AG09309 (cell line): ENCODE measurements around the gene CELA3B.
"Not testable (repeated sequence)": the region's sequence is repeated elsewhere in the genome, so short reads cannot be mapped to it uniquely, and the experiment has no call there.

Experiments used
- DNase-seq: peaks from one replicate; pipeline ENCODE4 v3.0.0-alpha.2; 2010; ENCODE audit warnings: low read depth
- H3K4me3 ChIP-seq: 2 replicates; pipeline ENCODE4 v1.5.1; 2011; ENCODE audit warnings: mild to moderate bottlenecking, low read depth, low read length, moderate library complexity; ENCODE audit not compliant: control insufficient read depth
- TF ChIP-seq, protein P1 (sequence below): IDR thresholded peaks from 2 replicates; pipeline ENCODE4 v1.5.1; 2011; ENCODE audit warnings: mild to moderate bottlenecking, low read depth, low read length, inconsistent platforms; ENCODE audit not compliant: insufficient read depth, control insufficient read depth; ENCODE audit errors: missing control alignments

Gene CELA3B

DNA sequence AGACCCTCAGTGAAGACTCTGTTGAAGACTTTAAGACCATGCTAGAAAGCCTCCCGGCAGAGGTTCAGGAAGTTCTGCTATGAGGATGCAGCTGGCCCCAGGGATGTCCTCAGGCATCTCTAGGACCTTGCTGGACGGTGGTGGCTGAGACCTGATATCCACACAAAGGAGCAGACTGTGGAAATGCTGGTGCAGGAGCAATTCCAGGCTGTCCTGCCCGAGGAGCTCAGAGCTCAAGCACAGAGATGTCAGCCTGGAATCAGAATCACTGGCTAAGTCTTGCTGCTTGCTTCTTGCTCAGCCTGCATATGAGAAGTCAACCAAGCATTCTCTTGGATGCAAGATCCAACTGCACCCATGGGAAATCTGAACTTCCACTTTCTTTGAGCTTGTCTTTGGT lies 53.7 kb downstream of the CELA3B start:
- no peak for DNase-seq
- TF ChIP-seq, protein P1, sequence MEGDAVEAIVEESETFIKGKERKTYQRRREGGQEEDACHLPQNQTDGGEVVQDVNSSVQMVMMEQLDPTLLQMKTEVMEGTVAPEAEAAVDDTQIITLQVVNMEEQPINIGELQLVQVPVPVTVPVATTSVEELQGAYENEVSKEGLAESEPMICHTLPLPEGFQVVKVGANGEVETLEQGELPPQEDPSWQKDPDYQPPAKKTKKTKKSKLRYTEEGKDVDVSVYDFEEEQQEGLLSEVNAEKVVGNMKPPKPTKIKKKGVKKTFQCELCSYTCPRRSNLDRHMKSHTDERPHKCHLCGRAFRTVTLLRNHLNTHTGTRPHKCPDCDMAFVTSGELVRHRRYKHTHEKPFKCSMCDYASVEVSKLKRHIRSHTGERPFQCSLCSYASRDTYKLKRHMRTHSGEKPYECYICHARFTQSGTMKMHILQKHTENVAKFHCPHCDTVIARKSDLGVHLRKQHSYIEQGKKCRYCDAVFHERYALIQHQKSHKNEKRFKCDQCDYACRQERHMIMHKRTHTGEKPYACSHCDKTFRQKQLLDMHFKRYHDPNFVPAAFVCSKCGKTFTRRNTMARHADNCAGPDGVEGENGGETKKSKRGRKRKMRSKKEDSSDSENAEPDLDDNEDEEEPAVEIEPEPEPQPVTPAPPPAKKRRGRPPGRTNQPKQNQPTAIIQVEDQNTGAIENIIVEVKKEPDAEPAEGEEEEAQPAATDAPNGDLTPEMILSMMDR, result no peak
- no peak overlapping the region for H3K4me3 ChIP-seq

DNA sequence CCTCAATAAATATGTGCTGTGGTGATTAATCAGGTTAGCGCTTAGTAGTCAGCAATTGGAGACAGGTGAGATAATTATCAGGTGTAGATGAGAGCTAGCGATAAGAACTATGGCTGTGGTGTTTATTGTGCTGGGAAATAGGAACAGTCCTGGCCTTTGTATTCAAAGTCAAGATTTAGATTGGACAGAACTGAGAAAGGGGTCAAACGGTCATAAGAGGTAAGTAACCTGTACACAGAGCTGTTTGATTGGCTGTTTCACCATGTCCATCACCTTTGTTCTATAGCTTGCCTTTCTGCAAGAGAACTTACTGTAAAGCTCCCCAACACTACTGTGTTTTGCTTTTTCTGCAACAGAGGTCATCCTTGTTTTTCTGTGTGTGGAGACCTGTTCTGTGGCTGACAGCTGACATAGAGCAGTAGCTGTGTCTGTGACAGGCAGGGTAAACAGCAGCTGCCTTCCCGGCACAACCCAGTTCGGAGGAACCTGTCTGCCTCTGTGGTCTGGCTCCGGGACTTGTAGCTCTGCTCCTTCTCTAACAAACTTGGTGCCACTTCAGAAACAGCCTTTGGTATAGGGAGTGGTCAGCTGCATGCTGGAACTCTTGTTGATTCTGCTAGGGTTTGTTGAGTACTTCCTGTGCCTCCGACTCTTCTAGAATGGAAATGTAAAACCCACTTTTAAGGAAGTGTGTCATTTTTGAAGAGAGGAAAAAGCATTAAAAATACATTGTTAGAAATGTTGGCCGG lies 54.6 kb downstream of the CELA3B start:
- no peak for DNase-seq

DNA sequence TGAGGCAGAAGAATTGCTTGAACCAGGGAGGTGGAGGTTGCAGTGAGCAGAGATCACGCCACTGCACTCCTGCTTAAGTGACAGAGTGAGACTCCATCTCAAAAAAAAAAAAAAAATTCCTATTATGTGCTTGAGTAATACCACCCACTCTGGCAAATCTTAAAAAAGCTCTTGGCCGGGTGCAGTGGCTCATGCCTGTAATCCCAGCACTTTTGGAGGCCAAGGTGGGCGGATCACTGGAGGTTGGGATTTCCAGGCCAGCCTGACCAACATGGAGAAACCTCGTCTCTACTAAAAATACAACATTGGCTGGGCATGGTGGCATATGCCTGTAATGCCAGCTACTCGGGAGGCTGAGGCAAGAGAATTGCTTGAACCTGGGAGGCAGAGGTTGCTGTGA lies 58.0 kb downstream of the CELA3B start:
- not testable (repeated sequence) for DNase-seq

More for the DNA sequence above, 54.6 kb downstream of the CELA3B start:
- TF ChIP-seq, protein P1, result no peak
- H3K4me3 ChIP-seq, result no peak overlapping the region

DNA sequence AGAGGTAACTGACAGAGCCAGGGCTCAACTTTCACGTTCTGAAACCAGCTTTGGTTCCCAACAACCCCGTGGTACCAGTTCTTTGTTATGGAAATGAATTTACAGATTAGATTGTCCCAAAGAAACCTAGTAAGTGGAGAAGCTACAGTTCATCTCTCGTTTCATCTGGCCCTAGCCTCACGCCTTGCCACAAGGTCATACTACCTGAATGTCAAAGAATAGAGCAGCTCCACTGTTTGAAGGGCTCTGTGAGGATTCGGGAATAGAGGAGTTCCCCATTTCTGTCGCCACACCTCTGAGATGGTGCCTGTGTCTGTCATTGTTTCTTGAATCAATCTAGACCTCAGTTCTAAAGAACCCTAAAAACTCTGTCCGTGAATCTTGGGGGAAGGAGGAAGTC lies 60.7 kb downstream of the CELA3B start:
- TF ChIP-seq, protein P1, result no peak
- no peak for DNase-seq
- H3K4me3 ChIP-seq, result no peak overlapping the region

More for the DNA sequence above, 58.0 kb downstream of the CELA3B start:
- H3K4me3 ChIP-seq, result not testable (repeated sequence)

DNA sequence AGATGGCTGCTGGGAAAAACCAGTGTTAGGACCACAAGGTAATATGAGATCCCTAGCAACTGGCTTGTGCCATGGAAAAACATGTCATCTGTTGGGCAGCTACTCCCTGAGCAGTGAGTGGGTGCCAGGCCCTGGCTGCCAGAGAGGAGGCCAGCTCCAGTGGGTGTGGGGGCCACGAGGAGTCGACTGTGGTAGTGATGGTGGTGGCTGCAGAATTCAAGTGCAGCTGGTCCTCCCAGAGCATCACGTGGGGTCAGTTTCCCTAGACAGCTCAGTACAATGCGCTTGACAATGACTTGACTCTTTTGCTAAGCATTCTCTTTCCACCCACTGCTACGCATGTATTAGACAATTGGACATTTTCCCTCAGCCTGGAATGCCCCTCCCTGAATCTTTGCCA lies 61.2 kb downstream of the CELA3B start:
- DNase-seq, result no peak
- TF ChIP-seq, protein P1, result no peak
- H3K4me3 ChIP-seq, result no peak overlapping the region
